Activated T-cell treated with anti-CD3 and anti-CD28 coated beads, Interleukin-2, amount 50 U/mL, for 24 hours (primary cell): ENCODE results near the gene RABGGTB.
"Not testable (repeated sequence)": the region's sequence is repeated elsewhere in the genome, so short reads cannot be mapped to it uniquely, and the experiment has no call there.

Source experiments
- DNase-seq: peaks from one replicate; pipeline ENCODE4 v3.0.0-alpha.2; 2020
- H3K27ac Mint-ChIP-seq: 2 replicates; pipeline ENCODE4 v1.8.0; 2020; ENCODE audit warnings: mild to moderate bottlenecking, mixed read lengths
- H3K27me3 Mint-ChIP-seq: 2 replicates; pipeline ENCODE4 v1.8.0; 2020; ENCODE audit warnings: mixed read lengths
- H3K36me3 Mint-ChIP-seq: 2 replicates; pipeline ENCODE4 v1.8.0; 2020; ENCODE audit warnings: low read depth, mixed read lengths
- H3K4me1 Mint-ChIP-seq: 2 replicates; pipeline ENCODE4 v1.8.0; 2020; ENCODE audit warnings: low read depth, mixed read lengths
- H3K4me3 Mint-ChIP-seq: 2 replicates; pipeline ENCODE4 v1.8.0; 2020; ENCODE audit warnings: mild to moderate bottlenecking, moderate library complexity, mixed read lengths
- H3K9me3 Mint-ChIP-seq: 2 replicates; pipeline ENCODE4 v1.8.0; 2020; ENCODE audit warnings: mixed read lengths

RABGGTB gene

DNA sequence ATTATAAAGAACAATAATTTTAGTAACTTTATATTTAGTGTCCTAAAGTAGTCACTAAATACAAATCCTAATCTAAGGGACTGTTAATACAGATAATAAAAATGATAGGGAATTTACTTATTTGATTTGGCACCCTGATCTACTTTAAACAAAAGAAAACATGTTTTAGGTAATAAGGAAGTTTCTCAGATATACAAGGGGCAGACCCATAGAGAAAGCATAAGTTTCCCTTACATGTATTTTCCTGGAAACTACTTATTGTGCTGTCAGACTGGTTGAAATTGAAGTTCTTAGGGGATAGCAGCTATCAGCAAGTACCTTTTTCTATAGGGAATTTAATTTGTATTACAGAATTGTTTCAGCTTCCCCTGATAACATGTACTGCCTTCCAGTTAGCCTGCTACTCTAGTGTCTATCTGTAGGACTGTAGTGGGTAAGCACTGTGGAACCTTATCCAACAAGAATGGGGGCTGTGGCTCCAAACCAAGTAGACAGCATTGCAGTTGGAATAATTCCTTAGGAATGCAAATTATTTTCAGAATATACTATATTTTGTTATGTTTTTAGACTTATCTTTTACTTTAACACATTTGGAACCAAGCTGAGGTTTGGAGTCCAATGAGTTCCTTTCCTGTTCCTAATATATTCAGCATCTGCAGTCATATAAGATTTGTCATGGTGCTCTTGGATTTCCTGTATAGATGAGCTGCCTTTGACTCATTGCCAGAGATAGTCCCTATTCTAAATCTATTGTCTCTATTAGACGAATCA, 25.3 kb downstream of the RABGGTB start:
- H3K36me3 Mint-ChIP-seq: no peaks in the 10 kb centered on the region
- no peak for DNase-seq
- no peak overlapping the region for H3K4me3 Mint-ChIP-seq
- no peaks in the 10 kb centered on the region for H3K27me3 Mint-ChIP-seq
- no peak overlapping the region for H3K27ac Mint-ChIP-seq
- no peaks in the 10 kb centered on the region for H3K4me1 Mint-ChIP-seq
- no peaks in the 10 kb centered on the region for H3K9me3 Mint-ChIP-seq

DNA sequence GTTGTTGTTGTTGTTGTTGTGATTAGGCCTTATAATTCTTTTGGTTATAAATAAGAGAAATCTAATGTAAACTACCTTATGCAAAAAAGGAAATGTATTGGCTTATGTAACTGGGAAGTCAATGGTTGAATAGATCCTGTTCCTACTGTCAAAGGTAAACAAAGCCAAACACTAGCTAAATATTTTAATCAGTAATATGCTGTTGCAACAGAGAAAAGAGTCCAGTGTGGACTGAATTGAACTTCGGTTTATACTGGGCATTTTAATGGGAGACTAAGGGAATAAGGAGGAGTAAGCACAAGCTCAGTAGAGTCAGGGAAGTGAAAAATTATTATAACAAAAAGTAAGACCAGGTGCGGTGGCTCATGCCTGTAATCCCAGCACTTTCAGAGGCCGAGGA, 26.0 kb downstream of the RABGGTB start:
- H3K36me3 Mint-ChIP-seq: no peaks in the 10 kb centered on the region
- no peaks in the 10 kb centered on the region for H3K4me1 Mint-ChIP-seq
- H3K9me3 Mint-ChIP-seq: no peaks in the 10 kb centered on the region
- no peaks in the 10 kb centered on the region for H3K27me3 Mint-ChIP-seq
- no peak for DNase-seq
- H3K4me3 Mint-ChIP-seq: no peak overlapping the region
- no peak overlapping the region for H3K27ac Mint-ChIP-seq

DNA sequence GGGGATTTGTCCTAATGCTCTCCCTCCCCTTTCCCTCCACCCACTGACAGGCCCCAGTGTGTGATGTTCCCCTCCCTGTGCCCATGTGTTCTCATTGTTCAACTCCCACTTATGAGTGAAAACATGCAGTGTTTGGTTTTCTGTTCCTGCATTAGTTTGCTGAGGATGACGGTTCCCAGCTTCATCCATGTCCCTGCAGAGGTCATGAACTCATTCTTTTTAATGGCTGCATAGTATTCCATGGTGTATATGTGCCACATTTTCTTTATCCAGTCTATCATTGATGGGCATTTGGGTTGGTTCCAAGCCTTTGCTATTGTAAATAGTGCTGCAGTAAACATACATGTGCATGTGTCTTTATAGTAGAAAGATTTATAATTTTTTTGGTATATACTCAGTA, 37.5 kb downstream of the RABGGTB start:
- Mint-ChIP-seq H3K9me3 (peaks cover 20% of the 10 kb centered on the region), H3K36me3 (peaks cover 26% of the 10 kb centered on the region)
- not testable (repeated sequence) for H3K4me3 Mint-ChIP-seq, H3K27ac Mint-ChIP-seq, DNase-seq, H3K27me3 Mint-ChIP-seq, H3K4me1 Mint-ChIP-seq

- no peak overlapping the region for H3K27ac Mint-ChIP-seq
- no peak for DNase-seq
Observed at GRCh38 chr1:75836528-75837100, 50.6 kb downstream of the RABGGTB start.

GRCh38 chr1:75838079-75838478, 52.0 kb downstream of the RABGGTB start:
- Mint-ChIP-seq H3K4me1 (no peaks in the 10 kb centered on the region), H3K4me3 (no peak overlapping the region), H3K27me3 (no peaks in the 10 kb centered on the region), H3K36me3 (no peaks in the 10 kb centered on the region), H3K9me3 (peaks cover 16% of the 10 kb centered on the region), H3K27ac (no peak overlapping the region)
- no peak for DNase-seq

More at GRCh38 chr1:75836528-75837100, 50.6 kb downstream of the RABGGTB start:
- Mint-ChIP-seq H3K27me3 (no peaks in the 10 kb centered on the region), H3K9me3 (peaks cover 28% of the 10 kb centered on the region), H3K36me3 (no peaks in the 10 kb centered on the region), H3K4me1 (no peaks in the 10 kb centered on the region), H3K4me3 (no peak overlapping the region)

DNA sequence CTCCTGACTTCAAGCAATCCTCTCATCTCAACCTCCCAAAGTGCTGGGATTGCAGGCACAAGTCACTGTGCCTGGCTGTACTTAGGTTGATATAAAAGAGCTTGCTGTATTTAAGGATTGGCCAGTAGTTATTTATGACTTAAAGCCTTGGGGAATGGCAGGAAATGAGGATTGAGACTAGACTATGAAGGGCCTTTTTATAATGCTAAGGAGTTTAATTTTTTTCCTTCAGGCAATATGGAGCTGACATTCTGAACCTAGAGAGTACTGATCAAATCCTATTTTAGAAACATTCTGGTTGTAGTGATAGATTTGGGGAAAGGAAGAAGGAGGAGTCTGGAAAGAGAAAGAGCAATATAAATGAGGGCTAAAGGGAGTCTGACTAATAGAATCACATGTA, 55.4 kb downstream of the RABGGTB start:
- DNase-seq: no peak
- H3K27ac Mint-ChIP-seq: no peak overlapping the region
- H3K4me1 Mint-ChIP-seq: no peaks in the 10 kb centered on the region
- peaks cover 4% of the 10 kb centered on the region for H3K9me3 Mint-ChIP-seq
- H3K27me3 Mint-ChIP-seq: no peaks in the 10 kb centered on the region
- no peak overlapping the region for H3K4me3 Mint-ChIP-seq
- no peaks in the 10 kb centered on the region for H3K36me3 Mint-ChIP-seq
